ENCODE results near the gene CTBP1. TPM values are rescaled to one million over a fixed set of nuclear protein-coding genes. Genes with fewer than 3 reads are reported as not detected.

CTBP1 gene
- total RNA-seq, 2 donors from 2014 or later = 121 to 128 TPM

DNA sequence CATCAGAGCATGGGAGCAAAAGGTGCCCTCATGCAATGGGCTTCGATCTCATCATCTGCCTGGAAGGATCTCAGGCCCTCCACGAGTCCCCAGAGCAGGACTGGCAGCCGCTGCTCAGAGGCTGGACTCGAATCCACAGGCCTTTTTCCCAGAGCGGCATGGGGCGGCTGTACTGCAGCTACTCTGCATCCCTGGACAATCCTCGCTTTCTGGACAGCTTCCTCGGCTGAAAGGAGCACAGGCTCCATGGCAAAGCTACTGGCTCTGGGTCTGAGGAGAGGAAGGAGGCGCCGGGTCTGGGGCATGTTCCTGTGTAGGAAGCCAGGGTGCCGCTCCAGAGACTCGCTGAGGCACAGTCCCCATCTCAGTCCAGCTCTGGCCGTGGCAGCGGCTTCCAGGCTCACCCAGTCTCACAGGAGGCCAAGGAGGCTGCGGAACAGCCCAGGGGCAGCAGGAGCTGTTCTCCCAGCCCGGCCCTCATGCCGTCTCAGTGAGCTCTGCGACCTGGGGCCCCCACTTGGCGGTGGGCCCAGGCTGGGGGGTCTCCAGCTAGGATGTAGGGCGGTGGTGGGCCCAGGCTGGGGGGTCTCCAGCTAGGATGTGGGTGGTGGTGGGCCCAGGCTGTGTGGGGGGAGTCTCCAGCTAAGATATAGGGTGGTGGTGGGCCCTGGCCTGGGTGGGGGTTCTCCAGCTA is 73.8 kb downstream of the CTBP1 start:
- intact Hi-C loops (cut with DNase I) = no loop called here
- DNase-seq (no peak), ATAC-seq (no peak)

- ATAC-seq (peak; percentile 14 to 46), DNase-seq (no peak)
- intact Hi-C loops (cut with DNase I) = no loop called here
Observed at GRCh38 chr4:1172971-1173757, 75.8 kb downstream of the CTBP1 start.

DNA sequence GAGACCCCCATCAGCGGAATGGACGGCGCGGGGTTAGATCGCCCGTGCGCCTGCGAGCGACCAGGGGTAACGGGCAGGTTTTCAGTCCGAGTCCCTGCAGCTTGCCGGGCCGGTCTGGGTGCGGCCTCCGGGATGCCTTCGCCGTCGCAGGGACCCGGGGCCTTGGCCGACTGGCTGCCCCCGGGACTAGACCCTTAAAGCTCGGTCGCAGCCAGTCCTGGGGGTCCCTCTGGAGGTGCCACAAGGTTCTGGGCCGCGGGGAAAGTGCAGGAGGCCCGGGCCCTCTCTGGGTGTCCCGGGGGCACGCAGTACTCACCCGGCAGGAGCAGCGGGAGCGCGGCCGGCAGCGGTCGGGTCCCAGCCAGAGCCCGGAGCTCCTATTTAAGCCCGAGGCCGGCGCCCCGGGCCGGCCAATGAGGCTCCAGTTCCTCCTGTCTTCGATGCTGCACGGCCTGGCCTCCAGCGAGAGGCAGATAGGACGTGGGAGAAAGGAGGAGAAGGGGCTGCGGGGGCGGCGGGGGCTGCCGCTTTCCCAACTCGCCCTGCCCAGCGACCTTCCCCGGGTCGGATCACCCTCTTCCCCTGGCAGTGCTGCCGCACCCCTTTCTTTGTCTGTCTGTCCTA is 76.6 kb downstream of the CTBP1 start, which contains the start of gene SPON2:
Gene SPON2, minus strand, starts transcription at position 356 of the 624 bp plus-strand sequence.
- intact Hi-C loops (cut with DNase I) = no loop called here
- peak; percentile 27 to 47 for ATAC-seq
- peak; percentile 50 for DNase-seq

- ATAC-seq (peak; percentile 7 to 9), DNase-seq (peak; percentile 49)
Observed at GRCh38 chr4:1171311-1172227, 77.4 kb downstream of the CTBP1 start.

DNA sequence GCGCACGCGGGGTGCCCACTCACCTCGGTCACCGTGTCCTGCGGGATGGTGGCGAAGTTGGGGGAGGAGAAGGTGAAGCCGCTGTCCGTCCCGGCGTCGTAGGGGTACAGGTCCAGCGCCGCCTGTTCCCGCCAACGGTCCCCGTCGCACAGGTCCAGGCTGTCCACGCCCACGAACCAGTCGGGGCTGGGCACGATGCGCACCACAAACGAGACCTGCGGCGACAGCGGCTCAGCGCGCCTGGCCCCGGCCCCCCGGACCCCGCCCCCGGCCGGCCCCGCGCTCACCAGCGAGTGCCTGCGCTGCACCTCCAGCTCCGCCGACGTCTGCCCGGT is 78.0 kb downstream of the CTBP1 start:
- ATAC-seq (no peak), DNase-seq (no peak)
- intact Hi-C loops (cut with DNase I) = no loop called here

More at GRCh38 chr4:1171311-1172227, 77.4 kb downstream of the CTBP1 start:
- intact Hi-C loops (cut with DNase I) = no loop called here

- intact Hi-C loops (cut with DNase I) = no loop called here
- no peak for ATAC-seq
- no peak for DNase-seq
Observed at GRCh38 chr4:1170156-1170975, 78.6 kb downstream of the CTBP1 start.

DNA sequence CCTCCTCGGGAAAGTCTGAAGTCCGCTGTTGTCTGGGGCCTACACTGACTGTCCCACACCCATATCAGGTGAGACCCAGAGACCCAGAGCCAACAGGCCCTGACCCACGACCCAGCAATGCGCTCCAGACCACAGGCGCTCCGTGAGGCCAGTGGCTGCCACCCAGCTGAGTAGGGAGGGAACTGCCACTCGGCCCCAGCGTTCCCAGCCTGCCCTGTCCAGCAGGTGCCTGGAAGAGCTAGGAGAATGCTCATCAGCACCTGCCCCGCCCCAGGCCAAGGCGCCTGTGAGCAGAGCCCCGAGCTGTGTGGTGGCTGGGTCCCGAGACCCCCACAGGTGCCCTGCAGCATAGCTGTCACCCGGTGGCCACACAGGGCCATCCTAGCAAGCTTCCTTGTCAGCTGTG is 79.2 kb downstream of the CTBP1 start:
- DNase-seq (no peak), ATAC-seq (no peak)
- intact Hi-C loops (cut with DNase I) = loop anchor here (5.0 to 10.0 kb wide), 3 partner anchors 75 to 175 kb away; partner anchors contain the start of genes CTBP1 (in 2 of the 2) and UVSSA (in 1 of the 2)

- intact Hi-C loops (cut with DNase I) = loop anchor here (5.0 to 10.0 kb wide), 3 partner anchors 76 to 176 kb away; partner anchors contain the start of genes CTBP1 (in 2 of the 2) and UVSSA (in 1 of the 2)
Observed at GRCh38 chr4:1169171-1169671, 79.7 kb downstream of the CTBP1 start.

DNA sequence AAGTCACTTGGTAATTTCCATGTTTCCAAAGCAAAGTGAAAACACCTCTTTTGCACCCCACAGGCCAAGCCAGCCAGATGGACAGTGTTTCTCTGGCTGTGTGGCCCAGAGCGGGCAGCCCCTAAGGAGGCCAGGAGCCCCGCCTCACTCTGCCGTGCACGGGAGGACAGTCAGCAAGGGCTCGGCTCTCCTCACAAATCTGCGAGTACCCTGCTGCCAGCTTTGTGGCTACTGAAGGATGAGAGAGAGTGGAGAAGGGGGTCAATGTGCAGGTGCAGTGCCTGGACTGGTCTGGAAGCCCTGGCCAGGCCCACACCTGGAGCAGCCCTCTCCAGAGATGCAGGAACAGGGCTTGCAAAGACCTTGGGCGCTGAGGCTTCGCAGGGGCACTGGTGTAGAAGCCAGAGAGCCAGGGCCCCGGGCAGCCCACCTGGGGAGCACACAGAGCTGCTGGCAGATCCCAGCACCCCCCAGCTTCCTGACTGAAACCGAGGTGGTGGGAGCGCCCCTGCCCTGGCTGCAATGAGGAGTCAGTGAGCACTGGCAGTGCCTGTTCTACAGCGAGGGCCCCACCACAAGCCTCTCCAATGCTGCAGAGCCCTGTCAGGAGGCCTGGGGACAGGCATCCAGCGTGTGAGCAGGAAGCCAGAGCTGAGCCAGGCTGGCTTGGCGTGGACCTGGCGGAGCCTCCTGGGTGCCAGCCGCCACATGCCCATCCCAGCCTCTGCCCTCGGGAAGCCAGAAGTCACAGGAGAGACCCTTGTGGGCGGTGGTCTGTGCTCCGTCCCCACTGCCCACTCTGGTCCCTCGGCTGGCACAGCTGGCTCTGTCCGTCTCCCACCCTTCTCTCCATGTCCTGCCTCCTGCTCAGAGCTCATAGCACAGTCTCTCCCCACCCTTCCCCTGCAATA is 80.5 kb downstream of the CTBP1 start:
- DNase-seq (no peak), ATAC-seq (no peak)
- intact Hi-C loops (cut with DNase I) = loop anchor here (5.0 to 10.0 kb wide), 3 partner anchors 76 to 176 kb away; partner anchors contain the start of genes CTBP1 (in 2 of the 2) and UVSSA (in 1 of the 2)

More at GRCh38 chr4:1169171-1169671, 79.7 kb downstream of the CTBP1 start:
- ATAC-seq = no peak
- DNase-seq = no peak

DNA sequence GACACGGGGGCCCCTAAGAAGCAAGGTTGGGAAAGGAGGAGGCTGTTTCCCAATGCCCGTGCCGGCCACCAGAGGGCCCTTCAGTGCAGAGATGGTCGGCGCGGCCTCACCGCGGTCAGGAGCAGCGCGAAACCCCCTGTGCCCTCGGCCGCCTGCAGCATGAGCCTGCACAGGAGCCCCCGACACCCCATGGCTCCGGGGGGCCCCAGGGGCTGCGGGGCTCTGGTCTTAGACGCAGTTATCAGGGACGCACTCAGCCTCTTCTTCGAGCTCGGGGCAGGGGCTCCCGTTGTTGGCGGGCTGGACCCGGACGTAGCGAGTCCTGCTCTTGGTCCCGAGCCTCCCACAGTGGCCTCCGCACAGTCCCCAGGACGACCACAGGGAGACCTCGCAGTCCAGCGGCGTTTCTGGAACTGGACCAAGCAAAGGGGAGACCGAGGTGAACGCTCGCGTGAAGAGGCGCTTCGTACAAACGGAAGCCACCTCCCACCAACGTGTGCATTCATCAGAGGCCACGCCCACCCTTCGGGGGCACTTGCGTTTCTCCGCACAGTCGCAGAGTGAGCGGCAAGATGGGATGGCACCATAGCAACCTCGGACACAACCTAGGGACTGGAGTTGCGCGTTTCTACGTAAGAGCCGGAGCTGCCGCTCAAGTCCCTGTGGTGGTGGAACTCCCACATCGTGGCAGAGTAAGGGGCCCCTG is 81.5 kb downstream of the CTBP1 start:
- intact Hi-C loops (cut with DNase I) = loop anchor here (5.0 to 10.0 kb wide), 3 partner anchors 77 to 177 kb away; partner anchors contain the start of genes CTBP1 (in 2 of the 2) and UVSSA (in 1 of the 2)
- DNase-seq (peak; percentile 85), ATAC-seq (peak; percentile 84)

DNA sequence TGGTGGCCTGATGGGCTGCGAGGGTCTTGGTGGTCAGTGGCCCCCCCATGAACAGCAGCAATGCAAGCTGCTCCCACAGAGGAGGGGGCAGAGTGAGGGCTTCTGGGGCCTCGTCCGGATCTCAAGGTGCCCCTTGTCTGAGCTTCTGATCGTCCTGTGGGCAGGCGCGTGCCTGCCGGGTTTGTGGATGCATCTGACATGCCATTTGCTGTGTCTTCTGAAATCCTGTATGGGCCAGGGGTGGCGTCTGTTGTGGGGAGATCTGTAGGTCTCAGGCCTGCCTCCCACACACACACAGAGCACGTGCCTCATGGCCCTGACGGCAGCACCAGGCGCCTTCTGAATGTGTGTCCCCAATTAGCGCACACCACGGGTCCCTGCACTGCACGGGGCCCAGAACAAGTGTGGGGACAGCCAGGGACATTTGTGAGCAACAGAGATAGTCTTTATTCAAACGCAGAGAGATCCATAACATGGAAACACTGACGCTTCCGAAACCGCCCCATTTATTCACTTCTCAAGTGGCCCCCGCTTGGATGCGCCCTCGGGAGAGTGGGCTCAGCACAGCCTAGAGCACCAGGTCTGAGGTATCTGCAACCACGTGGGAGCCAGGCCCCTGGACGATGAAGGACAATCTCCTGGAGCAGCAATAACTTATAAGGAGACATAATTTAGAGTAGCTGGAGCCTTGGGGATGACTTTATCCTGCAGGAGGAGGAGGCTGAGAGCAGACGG is 82.3 kb downstream of the CTBP1 start:
- ATAC-seq (no peak), DNase-seq (no peak)
- intact Hi-C loops (cut with DNase I) = loop anchor here (5.0 to 10.0 kb wide), 3 partner anchors 78 to 178 kb away; partner anchors contain the start of genes CTBP1 (in 2 of the 2) and UVSSA (in 1 of the 2)

DNA sequence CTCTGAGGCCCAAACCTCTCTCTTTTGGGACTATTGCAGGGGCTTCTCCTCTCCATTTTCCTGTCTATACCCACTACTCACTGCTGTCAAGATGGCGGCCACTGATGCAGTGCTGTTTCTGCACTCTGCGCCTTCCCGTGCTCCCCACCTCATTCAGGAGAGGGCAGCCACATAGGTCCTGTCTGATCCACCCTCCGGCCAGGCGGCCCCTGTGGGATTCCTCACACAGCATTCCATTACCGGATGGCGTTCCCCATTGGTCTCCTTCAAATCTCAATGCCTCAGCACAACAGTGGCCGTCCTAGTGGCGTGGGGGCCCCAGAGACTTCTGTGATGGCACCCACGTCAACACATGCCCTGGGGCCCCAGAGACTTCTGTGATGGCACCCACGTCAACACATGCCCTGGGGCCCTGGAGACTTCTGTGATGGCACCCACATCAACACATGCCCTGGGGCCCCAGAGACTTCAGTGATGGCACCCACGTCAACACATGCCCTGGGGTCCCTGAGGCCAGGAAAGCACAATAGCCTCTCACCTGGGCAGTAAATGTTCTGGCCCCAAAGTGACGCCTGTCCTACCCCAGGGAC is 83.9 kb downstream of the CTBP1 start:
- ATAC-seq (no peak), DNase-seq (no peak)
- intact Hi-C loops (cut with DNase I) = loop anchor here (5.0 to 10.0 kb wide), 3 partner anchors 80 to 180 kb away; partner anchors contain the start of genes CTBP1 (in 2 of the 2) and UVSSA (in 1 of the 2)

- DNase-seq (no peak), ATAC-seq (no peak)
- intact Hi-C loops (cut with DNase I) = loop anchor here (10.0 kb wide), 2 partner anchors 80 to 180 kb away; partner anchors contain the start of genes CTBP1 (in 1 of the 2) and UVSSA (in 1 of the 2)
Observed at GRCh38 chr4:1164444-1164843, 84.5 kb downstream of the CTBP1 start.

GRCh38 chr4:1164040-1164439 is 84.9 kb downstream of the CTBP1 start:
- DNase-seq (no peak), ATAC-seq (no peak)
- intact Hi-C loops (cut with DNase I) = loop anchor here (10.0 kb wide), 2 partner anchors 81 to 181 kb away; partner anchors contain the start of genes CTBP1 (in 1 of the 2) and UVSSA (in 1 of the 2)

Data from left cardiac atrium (tissue), 4 donors.